Measurements from ENCODE around the gene AVEN. TPM values are rescaled to one million over a fixed set of nuclear protein-coding genes. Genes with fewer than 3 reads are reported as not detected.
"Not testable (repeated sequence)": the region's sequence is repeated elsewhere in the genome, so short reads cannot be mapped to it uniquely, and the experiment has no call there.

The AVEN gene
- total and polyA plus RNA-seq, 2 experiments from 2014 or later: 10.7 to 31.7 TPM

DNA sequence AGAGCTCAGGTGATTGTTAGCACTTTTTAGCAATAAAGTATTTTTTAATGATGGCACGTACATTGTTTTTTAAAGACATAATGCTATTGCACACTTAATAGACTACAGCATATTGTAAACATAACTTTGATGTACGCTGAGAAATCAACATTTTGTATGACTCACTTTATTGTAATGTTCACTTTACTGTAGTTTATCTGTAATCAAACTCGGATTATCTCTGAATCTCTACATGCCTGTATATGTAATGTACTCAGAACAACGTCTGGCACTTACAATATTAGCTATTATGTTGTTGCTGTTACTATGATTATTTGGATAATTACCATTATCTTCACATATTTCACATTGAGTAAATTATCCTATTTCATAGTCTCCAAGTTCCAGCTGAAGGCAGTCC is 208.7 kb downstream of the AVEN start:
- no peak for DNase-seq (ENCODE audit: low read depth in 1 of 2, low spot score in 1 of 2)
- TF ChIP-seq, protein P1, sequence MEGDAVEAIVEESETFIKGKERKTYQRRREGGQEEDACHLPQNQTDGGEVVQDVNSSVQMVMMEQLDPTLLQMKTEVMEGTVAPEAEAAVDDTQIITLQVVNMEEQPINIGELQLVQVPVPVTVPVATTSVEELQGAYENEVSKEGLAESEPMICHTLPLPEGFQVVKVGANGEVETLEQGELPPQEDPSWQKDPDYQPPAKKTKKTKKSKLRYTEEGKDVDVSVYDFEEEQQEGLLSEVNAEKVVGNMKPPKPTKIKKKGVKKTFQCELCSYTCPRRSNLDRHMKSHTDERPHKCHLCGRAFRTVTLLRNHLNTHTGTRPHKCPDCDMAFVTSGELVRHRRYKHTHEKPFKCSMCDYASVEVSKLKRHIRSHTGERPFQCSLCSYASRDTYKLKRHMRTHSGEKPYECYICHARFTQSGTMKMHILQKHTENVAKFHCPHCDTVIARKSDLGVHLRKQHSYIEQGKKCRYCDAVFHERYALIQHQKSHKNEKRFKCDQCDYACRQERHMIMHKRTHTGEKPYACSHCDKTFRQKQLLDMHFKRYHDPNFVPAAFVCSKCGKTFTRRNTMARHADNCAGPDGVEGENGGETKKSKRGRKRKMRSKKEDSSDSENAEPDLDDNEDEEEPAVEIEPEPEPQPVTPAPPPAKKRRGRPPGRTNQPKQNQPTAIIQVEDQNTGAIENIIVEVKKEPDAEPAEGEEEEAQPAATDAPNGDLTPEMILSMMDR (IDR thresholded peaks at IDR 0.05; ENCODE audit: low read depth, low read length): no peak
- no peak overlapping the region for H3K4me3 ChIP-seq
- no peaks in the 10 kb centered on the region for H3K27me3 ChIP-seq
- no peaks in the 10 kb centered on the region for H3K36me3 ChIP-seq
- H3K9me3 ChIP-seq (ENCODE audit: low read depth): no peaks in the 10 kb centered on the region
- no peaks in the 10 kb centered on the region for H3K4me1 ChIP-seq (ENCODE audit: low read depth)
- no peak overlapping the region for H3K27ac ChIP-seq

DNA sequence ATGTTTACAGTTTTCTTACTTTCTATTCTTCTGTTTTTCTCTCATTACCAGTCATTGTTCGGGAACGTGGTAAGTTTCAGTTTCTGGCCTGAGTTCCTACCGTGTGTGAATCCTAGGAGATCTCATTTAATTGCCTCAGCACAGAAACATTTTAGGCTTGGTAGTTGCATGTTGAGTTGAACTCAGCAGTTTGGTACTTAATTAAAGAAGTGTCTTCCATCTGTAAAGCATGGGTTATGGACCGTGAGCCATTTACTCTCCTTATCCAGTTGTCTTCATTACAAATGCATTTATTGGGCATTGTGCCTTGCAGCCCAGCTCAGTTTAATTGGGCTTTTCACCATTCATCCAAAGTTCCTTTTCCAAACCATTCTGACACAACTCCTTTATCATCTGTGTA is 212.8 kb downstream of the AVEN start:
- TF ChIP-seq, protein P1 (IDR thresholded peaks at IDR 0.05; ENCODE audit: low read depth, low read length): no peak
- DNase-seq (ENCODE audit: low read depth in 1 of 2, low spot score in 1 of 2): no peak
- no peaks in the 10 kb centered on the region for H3K9me3 ChIP-seq (ENCODE audit: low read depth)

DNA sequence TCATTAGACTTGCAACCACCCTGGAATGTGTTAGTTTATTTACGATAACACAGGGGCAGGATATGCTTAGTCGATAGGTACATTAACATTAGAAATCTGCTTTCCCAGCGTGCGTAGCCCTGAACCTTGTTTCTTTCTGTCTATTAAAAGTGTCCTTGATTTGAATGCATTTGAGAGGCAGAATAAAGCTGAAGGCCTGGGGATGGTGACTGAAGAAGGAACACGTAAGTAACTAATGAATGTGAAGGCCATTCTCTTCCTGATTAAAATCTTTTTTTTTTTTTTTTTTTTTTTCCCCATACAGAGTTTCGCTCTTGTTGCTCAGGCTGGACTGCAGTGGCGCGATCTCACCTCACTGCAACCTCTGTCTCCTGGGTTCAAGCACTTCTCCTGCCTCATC is 213.6 kb downstream of the AVEN start:
- TF ChIP-seq, protein P1 (IDR thresholded peaks at IDR 0.05; ENCODE audit: low read depth, low read length): no peak
- H3K4me1 ChIP-seq (ENCODE audit: low read depth): no peaks in the 10 kb centered on the region
- H3K27ac ChIP-seq: no peak overlapping the region

More for the DNA sequence above, 212.8 kb downstream of the AVEN start:
- no peaks in the 10 kb centered on the region for H3K27me3 ChIP-seq
- no peak overlapping the region for H3K27ac ChIP-seq
- no peaks in the 10 kb centered on the region for H3K4me1 ChIP-seq (ENCODE audit: low read depth)
- no peak overlapping the region for H3K4me3 ChIP-seq
- H3K36me3 ChIP-seq: no peaks in the 10 kb centered on the region

DNA sequence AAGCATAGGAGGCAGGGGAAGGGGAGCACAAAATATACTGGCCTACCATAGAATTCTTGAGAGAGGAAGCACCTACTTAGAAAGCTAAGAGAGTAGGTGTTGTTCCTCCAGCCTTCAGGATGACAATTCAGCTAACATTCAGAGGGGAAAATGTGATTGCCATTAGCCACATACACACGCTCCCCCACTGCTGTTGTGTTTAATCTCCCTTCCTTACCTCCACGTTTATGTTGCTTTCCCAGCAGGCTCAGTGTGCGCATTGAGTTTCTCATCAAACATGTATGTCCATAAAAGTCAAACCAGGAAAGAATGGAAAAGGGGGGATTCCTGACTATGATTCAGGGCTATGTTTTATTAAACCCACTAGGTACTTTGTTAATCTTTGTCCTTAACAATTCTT is 215.9 kb downstream of the AVEN start:
- no peaks in the 10 kb centered on the region for H3K9me3 ChIP-seq (ENCODE audit: low read depth)
- H3K27me3 ChIP-seq: no peaks in the 10 kb centered on the region
- TF ChIP-seq, protein P1 (IDR thresholded peaks at IDR 0.05; ENCODE audit: low read depth, low read length): no peak
- H3K4me3 ChIP-seq: no peak overlapping the region
- H3K36me3 ChIP-seq: no peaks in the 10 kb centered on the region
- H3K4me1 ChIP-seq (ENCODE audit: low read depth): no peaks in the 10 kb centered on the region
- no peak overlapping the region for H3K27ac ChIP-seq
- DNase-seq (ENCODE audit: low read depth in 1 of 2, low spot score in 1 of 2): no peak

More for the DNA sequence above, 213.6 kb downstream of the AVEN start:
- H3K27me3 ChIP-seq: no peaks in the 10 kb centered on the region
- no peaks in the 10 kb centered on the region for H3K9me3 ChIP-seq (ENCODE audit: low read depth)
- H3K36me3 ChIP-seq: no peaks in the 10 kb centered on the region
- DNase-seq (ENCODE audit: low read depth in 1 of 2, low spot score in 1 of 2): no peak
- H3K4me3 ChIP-seq: no peak overlapping the region

DNA sequence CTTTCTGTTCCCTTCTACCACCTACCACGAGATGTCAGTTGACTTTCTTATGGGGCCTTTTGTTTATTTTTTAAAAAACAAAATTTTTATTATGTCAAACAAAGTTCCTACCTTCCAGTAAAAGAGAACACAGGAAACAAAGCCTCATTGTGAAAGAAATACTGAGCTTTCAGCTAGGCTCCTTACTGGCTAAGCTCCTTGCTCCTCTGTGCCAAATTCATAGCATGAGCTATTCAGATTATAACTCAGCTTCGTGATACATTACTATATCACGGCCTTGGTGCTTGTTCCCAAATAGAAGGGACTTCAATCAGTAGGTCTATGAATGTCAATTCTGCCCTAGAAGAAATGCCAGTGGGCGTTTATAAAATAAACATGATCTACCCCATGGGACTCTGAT is 216.5 kb downstream of the AVEN start:
- DNase-seq (ENCODE audit: low read depth in 1 of 2, low spot score in 1 of 2): peak in 1 of 2 donors; percentile 15
- no peak overlapping the region for H3K4me3 ChIP-seq
- peaks cover under 1% of the 10 kb centered on the region for H3K4me1 ChIP-seq (ENCODE audit: low read depth)
- no peaks in the 10 kb centered on the region for H3K27me3 ChIP-seq
- H3K9me3 ChIP-seq (ENCODE audit: low read depth): no peaks in the 10 kb centered on the region
- H3K27ac ChIP-seq: no peak overlapping the region
- TF ChIP-seq, protein P1 (IDR thresholded peaks at IDR 0.05; ENCODE audit: low read depth, low read length): no peak
- no peaks in the 10 kb centered on the region for H3K36me3 ChIP-seq

DNA sequence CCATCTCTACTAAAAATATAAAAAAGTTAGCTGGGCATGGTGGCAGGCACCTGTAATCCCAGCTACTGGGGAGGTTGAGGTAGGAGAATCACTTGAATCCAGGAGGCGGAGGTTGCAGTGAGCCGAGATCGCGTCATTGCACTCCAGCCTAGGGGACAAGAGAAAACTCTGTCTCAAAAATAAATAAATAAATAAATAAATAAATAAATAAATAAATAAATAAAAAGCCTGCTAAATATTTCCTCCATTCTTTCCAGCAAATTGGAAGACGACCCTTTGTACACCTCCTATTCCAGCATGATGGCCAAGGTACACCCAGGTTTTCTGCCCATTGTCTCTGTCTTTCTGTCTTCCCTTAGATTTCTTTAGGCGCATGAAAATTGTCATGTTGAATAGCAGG is 219.5 kb downstream of the AVEN start:
- H3K9me3 ChIP-seq (ENCODE audit: low read depth); DNase-seq (ENCODE audit: low read depth in 1 of 2, low spot score in 1 of 2); H3K4me3 ChIP-seq; H3K36me3 ChIP-seq; H3K27me3 ChIP-seq; H3K4me1 ChIP-seq (ENCODE audit: low read depth); H3K27ac ChIP-seq: not testable (repeated sequence)

Other genes starting within 250 kb of the AVEN start
- gene CHRM5, start 70.7 kb downstream of the AVEN start, total RNA-seq: not detected in 2 replicates
- gene CHRM5, start 70.7 kb downstream of the AVEN start, polyA plus RNA-seq: not detected in 2 replicates
- gene EMC7, start 62.7 kb upstream of the AVEN start, total RNA-seq: 18.5 and 35.6 TPM in 2 replicates
- gene EMC7, start 62.7 kb upstream of the AVEN start, polyA plus RNA-seq: 116 and 145 TPM in 2 replicates
- gene PGBD4, start 62.9 kb upstream of the AVEN start, total RNA-seq: 1.7 TPM in 2 replicates
- gene PGBD4, start 62.9 kb upstream of the AVEN start, polyA plus RNA-seq: 0.37 and 2.6 TPM in 2 replicates
- 39.5 and 77.0 TPM in 2 replicates for gene KATNBL1, start 170.9 kb upstream of the AVEN start, total RNA-seq
- gene KATNBL1, start 170.9 kb upstream of the AVEN start, polyA plus RNA-seq: 54.8 and 85.0 TPM in 2 replicates
- gene EMC4, start 185.8 kb upstream of the AVEN start, total RNA-seq: 138 and 170 TPM in 2 replicates
- 143 and 169 TPM in 2 replicates for gene EMC4, start 185.8 kb upstream of the AVEN start, polyA plus RNA-seq